HEK293T (cell line): ENCODE results near the gene LPIN3.

ENCODE experiments used
- ARNT ChIP-seq: fragments of 450-650 bp; IDR thresholded peaks from 2 replicates; pipeline ENCODE4 v1.6.1; 2017; ENCODE audit warnings: mild to moderate bottlenecking
- BHLHE40 ChIP-seq: fragments of 450-650 bp; IDR thresholded peaks from 2 replicates; pipeline ENCODE4 v1.6.1; 2016; ENCODE audit warnings: mild to moderate bottlenecking, moderate library complexity, borderline replicate concordance
- ELF4 ChIP-seq: fragments of 450-650 bp; IDR thresholded peaks from 2 replicates; pipeline ENCODE4 v1.6.1; 2017; ENCODE audit warnings: antibody characterized with exemption
- FOXK2 ChIP-seq: fragments of 450-650 bp; IDR thresholded peaks from 2 replicates; pipeline ENCODE4 v1.6.1; 2016; ENCODE audit warnings: mild to moderate bottlenecking
- FOXM1 ChIP-seq: fragments of 450-650 bp; IDR thresholded peaks from 2 replicates; pipeline ENCODE4 v1.6.1; 2017; ENCODE audit warnings: mild to moderate bottlenecking, borderline replicate concordance
- NFRKB ChIP-seq: fragments of 450-650 bp; IDR thresholded peaks from 2 replicates; pipeline ENCODE4 v1.6.1; 2016; ENCODE audit warnings: mild to moderate bottlenecking, moderate library complexity
- PKNOX1 ChIP-seq: fragments of 450-650 bp; IDR thresholded peaks from 2 replicates; pipeline ENCODE4 v1.6.1; 2016
- SP1 ChIP-seq: fragments of 450-650 bp; IDR thresholded peaks from 2 replicates; pipeline ENCODE4 v1.6.1; 2017
- SUZ12 ChIP-seq: fragments of 450-650 bp; IDR thresholded peaks from 2 replicates; pipeline ENCODE4 v1.6.1; 2016; ENCODE audit warnings: mild to moderate bottlenecking
- TARDBP ChIP-seq: fragments of 450-650 bp; IDR thresholded peaks from 2 replicates; pipeline ENCODE4 v1.6.1; 2016
- ZNF384 ChIP-seq: fragments of 450-650 bp; IDR thresholded peaks from 2 replicates; pipeline ENCODE4 v1.6.1; 2016

GRCh38 chr20:41330941-41331340 lies 9.7 kb upstream of the LPIN3 start:
- TF ChIP-seq BHLHE40, result no peak
- TF ChIP-seq FOXM1, result no peak
- TF ChIP-seq ZNF384, result no peak
- TF ChIP-seq NFRKB, result no peak
- TF ChIP-seq PKNOX1, result no peak
- TF ChIP-seq SP1, result no peak
- TF ChIP-seq FOXK2, result no peak
- TF ChIP-seq SUZ12, result no peak
- no peak for TF ChIP-seq ELF4
- TF ChIP-seq TARDBP, result no peak
- no peak for TF ChIP-seq ARNT
